DND-41 (cell line): ENCODE data around the gene ACP3.

Experiments
- ATAC-seq: fragments of 200-7000 bp; cut with Tn5 transposase; 3 replicates; pipeline ENCODE4 v1.9.1; 2021; ENCODE audit warnings: low read depth; ENCODE audit not compliant: insufficient read depth
- DNase-seq: peaks from one replicate; pipeline ENCODE4 v3.0.0-alpha.2; 2020
- H2AFZ ChIP-seq: 2 replicates; pipeline ENCODE4 v1.6.0; 2012; ENCODE audit warnings: low read depth, low read length
- H3K27ac ChIP-seq: 2 replicates; pipeline ENCODE4 v1.5.1; 2012; ENCODE audit warnings: low read length, inconsistent platforms
- H3K27me3 ChIP-seq: fragments of 200-600 bp; sonication (generic); 2 replicates; pipeline ENCODE4 v1.6.0; 2012; ENCODE audit warnings: low read length, mild to moderate bottlenecking, inconsistent platforms; ENCODE audit not compliant: insufficient read depth, poor library complexity
- H3K36me3 ChIP-seq: 2 replicates; pipeline ENCODE4 v1.5.1; 2012; ENCODE audit warnings: low read length, inconsistent platforms; ENCODE audit not compliant: insufficient read depth
- H3K4me1 ChIP-seq: 2 replicates; pipeline ENCODE4 v1.5.1; 2012; ENCODE audit warnings: mild to moderate bottlenecking, low read length; ENCODE audit not compliant: insufficient read depth
- H3K4me2 ChIP-seq: 2 replicates; pipeline ENCODE4 v1.6.0; 2012; ENCODE audit warnings: mild to moderate bottlenecking, moderate library complexity, low read length, inconsistent platforms; ENCODE audit not compliant: insufficient read depth
- H3K4me3 ChIP-seq, 2 experiments: fragments of 200-600 bp in 1 of 2; shearing (Covaris generic) in 1 of 2; 2 replicates each; pipeline ENCODE4 v1.5.1; 2012 to 2016; ENCODE audit warnings: inconsistent platforms in 2 of 2, low read length in 2 of 2, mild to moderate bottlenecking in 2 of 2, low read depth in 1 of 2, moderate library complexity in 1 of 2
- H3K79me2 ChIP-seq: 2 replicates; pipeline ENCODE4 v1.6.0; 2012; ENCODE audit warnings: low read length, inconsistent platforms; ENCODE audit not compliant: insufficient read depth
- H3K9ac ChIP-seq: 2 replicates; pipeline ENCODE4 v1.6.0; 2012; ENCODE audit warnings: low read depth, mild to moderate bottlenecking, inconsistent platforms, low read length, moderate library complexity
- H3K9me3 ChIP-seq: 2 replicates; pipeline ENCODE4 v1.5.1; 2012; ENCODE audit warnings: low read length, moderate library complexity, mild to moderate bottlenecking, inconsistent platforms; ENCODE audit not compliant: insufficient read depth, severe bottlenecking
- H4K20me1 ChIP-seq: 2 replicates; pipeline ENCODE4 v1.6.0; 2012; ENCODE audit warnings: low read length; ENCODE audit not compliant: insufficient read depth
- EZH2 ChIP-seq: IDR thresholded peaks from 3 replicates; pipeline ENCODE4 v1.6.1; 2012; ENCODE audit warnings: borderline replicate concordance, low read depth, mild to moderate bottlenecking, moderate library complexity, low read length, inconsistent platforms; ENCODE audit not compliant: severe bottlenecking
- TF ChIP-seq, protein P1 (sequence below): IDR thresholded peaks from 2 replicates; pipeline ENCODE4 v1.5.1; 2012; ENCODE audit warnings: borderline replicate concordance, low read length, moderate library complexity, mild to moderate bottlenecking; ENCODE audit not compliant: poor library complexity, severe bottlenecking; ENCODE audit errors: extremely low read depth

ACP3 gene

GRCh38 chr3:132325103-132325606 lies 7.9 kb downstream of the ACP3 start:
- Histone ChIP-seq H3K79me2 (no peaks in the 10 kb centered on the region), H3K27me3 (peaks cover 4% of the 10 kb centered on the region), H3K4me1 (no peaks in the 10 kb centered on the region), H2AFZ (no peak overlapping the region), H3K36me3 (no peaks in the 10 kb centered on the region), H4K20me1 (no peaks in the 10 kb centered on the region), H3K27ac (no peak overlapping the region), H3K4me2 (no peak overlapping the region), H3K9ac (no peak overlapping the region), H3K4me3 (no peak overlapping the region), H3K9me3 (no peaks in the 10 kb centered on the region)
- TF ChIP-seq, protein P1, sequence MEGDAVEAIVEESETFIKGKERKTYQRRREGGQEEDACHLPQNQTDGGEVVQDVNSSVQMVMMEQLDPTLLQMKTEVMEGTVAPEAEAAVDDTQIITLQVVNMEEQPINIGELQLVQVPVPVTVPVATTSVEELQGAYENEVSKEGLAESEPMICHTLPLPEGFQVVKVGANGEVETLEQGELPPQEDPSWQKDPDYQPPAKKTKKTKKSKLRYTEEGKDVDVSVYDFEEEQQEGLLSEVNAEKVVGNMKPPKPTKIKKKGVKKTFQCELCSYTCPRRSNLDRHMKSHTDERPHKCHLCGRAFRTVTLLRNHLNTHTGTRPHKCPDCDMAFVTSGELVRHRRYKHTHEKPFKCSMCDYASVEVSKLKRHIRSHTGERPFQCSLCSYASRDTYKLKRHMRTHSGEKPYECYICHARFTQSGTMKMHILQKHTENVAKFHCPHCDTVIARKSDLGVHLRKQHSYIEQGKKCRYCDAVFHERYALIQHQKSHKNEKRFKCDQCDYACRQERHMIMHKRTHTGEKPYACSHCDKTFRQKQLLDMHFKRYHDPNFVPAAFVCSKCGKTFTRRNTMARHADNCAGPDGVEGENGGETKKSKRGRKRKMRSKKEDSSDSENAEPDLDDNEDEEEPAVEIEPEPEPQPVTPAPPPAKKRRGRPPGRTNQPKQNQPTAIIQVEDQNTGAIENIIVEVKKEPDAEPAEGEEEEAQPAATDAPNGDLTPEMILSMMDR: no peak
- no peak for TF ChIP-seq EZH2
- DNase-seq (no peak), ATAC-seq (no peak)

GRCh38 chr3:132325634-132326033 lies 8.4 kb downstream of the ACP3 start:
- no peak overlapping the region for H3K9ac ChIP-seq

GRCh38 chr3:132326251-132326650 lies 9.0 kb downstream of the ACP3 start:
- ATAC-seq (no peak), DNase-seq (no peak)
- TF ChIP-seq EZH2: no peak
- TF ChIP-seq, protein P1: no peak
- Histone ChIP-seq H3K36me3 (no peaks in the 10 kb centered on the region), H3K4me2 (no peak overlapping the region), H3K9me3 (no peaks in the 10 kb centered on the region), H3K4me3 (no peak overlapping the region), H3K27ac (no peak overlapping the region), H3K4me1 (no peaks in the 10 kb centered on the region), H3K9ac (no peak overlapping the region), H3K79me2 (no peaks in the 10 kb centered on the region), H4K20me1 (no peaks in the 10 kb centered on the region), H2AFZ (no peak overlapping the region), H3K27me3 (peaks cover 4% of the 10 kb centered on the region)

More at GRCh38 chr3:132325634-132326033, 8.4 kb downstream of the ACP3 start:
- H3K4me2 ChIP-seq: no peak overlapping the region
- H3K9me3 ChIP-seq: no peaks in the 10 kb centered on the region
- H3K27me3 ChIP-seq: peaks cover 4% of the 10 kb centered on the region
- no peak for TF ChIP-seq EZH2
- TF ChIP-seq, protein P1: no peak
- ATAC-seq (no peak), DNase-seq (no peak)
- no peaks in the 10 kb centered on the region for H3K36me3 ChIP-seq
- H2AFZ ChIP-seq: no peak overlapping the region
- H3K4me1 ChIP-seq: no peaks in the 10 kb centered on the region
- H4K20me1 ChIP-seq: no peaks in the 10 kb centered on the region
- H3K27ac ChIP-seq: no peak overlapping the region
- no peaks in the 10 kb centered on the region for H3K79me2 ChIP-seq
- H3K4me3 ChIP-seq: no peak overlapping the region

DNA sequence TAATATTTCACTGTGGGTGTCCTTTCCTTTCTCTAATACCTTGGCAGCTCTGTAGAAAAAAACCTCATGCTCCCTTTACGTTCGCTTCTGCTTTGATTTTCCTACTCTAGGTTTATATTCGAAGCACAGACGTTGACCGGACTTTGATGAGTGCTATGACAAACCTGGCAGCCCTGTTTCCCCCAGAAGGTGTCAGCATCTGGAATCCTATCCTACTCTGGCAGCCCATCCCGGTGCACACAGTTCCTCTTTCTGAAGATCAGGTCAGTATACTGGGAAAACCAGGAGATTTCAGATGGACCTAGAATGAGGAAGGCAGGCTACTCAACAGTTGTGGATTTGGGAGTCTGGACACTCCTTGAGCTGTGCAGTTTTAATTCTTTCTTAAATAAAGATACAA lies 14.9 kb downstream of the ACP3 start:
- Histone ChIP-seq H3K79me2 (no peaks in the 10 kb centered on the region), H3K4me3 (no peak overlapping the region), H3K27ac (no peak overlapping the region), H3K9me3 (no peaks in the 10 kb centered on the region), H3K27me3 (peaks cover 6% of the 10 kb centered on the region), H3K36me3 (no peaks in the 10 kb centered on the region), H3K4me1 (no peaks in the 10 kb centered on the region), H2AFZ (no peak overlapping the region), H3K9ac (no peak overlapping the region), H3K4me2 (no peak overlapping the region), H4K20me1 (no peaks in the 10 kb centered on the region)
- TF ChIP-seq EZH2: no peak
- no peak for ATAC-seq
- DNase-seq: no peak
